HUES64 (cell line): ENCODE results near the gene RGS6.

ENCODE experiments used
- H3K27ac ChIP-seq: 2 replicates; pipeline ENCODE4 v1.7.0; 2013; ENCODE audit warnings: low read depth, low read length, inconsistent platforms
- H3K27me3 ChIP-seq: 2 replicates; pipeline ENCODE4 v1.6.1; 2013; ENCODE audit warnings: mild to moderate bottlenecking, low read length; ENCODE audit not compliant: insufficient read depth
- H3K36me3 ChIP-seq: 2 replicates; pipeline ENCODE4 v1.6.1; 2013; ENCODE audit warnings: mild to moderate bottlenecking, low read length; ENCODE audit not compliant: insufficient read depth
- H3K4me1 ChIP-seq: 2 replicates; pipeline ENCODE4 v1.6.1; 2013; ENCODE audit warnings: mild to moderate bottlenecking, low read length, moderate library complexity; ENCODE audit not compliant: insufficient read depth
- H3K4me3 ChIP-seq: 2 replicates; pipeline ENCODE4 v1.5.1; 2013; ENCODE audit warnings: mild to moderate bottlenecking, low read length, moderate library complexity
- H3K9ac ChIP-seq: 2 replicates; pipeline ENCODE4 v1.6.1; 2013; ENCODE audit warnings: mild to moderate bottlenecking, low read depth, low read length
- H3K9me3 ChIP-seq: 2 replicates; pipeline ENCODE4 v1.6.1; 2013; ENCODE audit warnings: low read depth, low read length; ENCODE audit not compliant: insufficient read depth
- WGBS: fragments of 150-250, 120-280 bp; methylation state at CpG from one replicate; pipeline ENCODE4 v1.1.7; 2013; ENCODE audit warnings: missing lambda C conversion rate; 5-methylcytosine and 5-hydroxymethylcytosine counted together

RGS6 gene

GRCh38 chr14:72052356-72052755 is 120.1 kb downstream of the RGS6 start:
- Histone ChIP-seq H3K27me3 (no peaks in the 10 kb centered on the region), H3K4me3 (no peak overlapping the region), H3K9ac (no peak overlapping the region), H3K9me3 (no peaks in the 10 kb centered on the region), H3K36me3 (no peaks in the 10 kb centered on the region), H3K4me1 (peaks cover 8% of the 10 kb centered on the region), H3K27ac (no peak overlapping the region)
- 100% methylated on average over 2 of the region's 2 CpGs for WGBS

DNA sequence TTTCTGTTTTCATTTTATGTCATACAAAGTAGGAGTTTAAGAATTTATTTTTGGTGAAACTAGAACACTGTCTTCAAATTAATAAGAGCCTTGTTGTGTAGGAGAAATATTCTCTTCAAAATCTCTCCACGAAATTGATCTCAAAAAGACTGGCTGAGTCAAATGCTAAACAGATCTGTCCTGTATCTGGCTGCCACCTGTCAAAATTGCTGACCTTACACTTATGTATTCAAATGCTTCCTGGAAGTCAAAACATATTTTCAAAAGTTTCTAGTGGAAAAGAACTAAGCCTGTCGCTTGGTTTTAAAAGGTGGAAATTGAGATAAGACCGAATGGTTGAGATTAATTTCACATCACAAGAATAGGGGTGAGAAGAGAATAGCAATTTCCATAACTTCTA is 121.4 kb downstream of the RGS6 start:
- H3K4me1 ChIP-seq: peaks cover 6% of the 10 kb centered on the region
- no peaks in the 10 kb centered on the region for H3K9me3 ChIP-seq
- no peak overlapping the region for H3K4me3 ChIP-seq
- no peaks in the 10 kb centered on the region for H3K36me3 ChIP-seq
- H3K27me3 ChIP-seq: no peaks in the 10 kb centered on the region
- H3K27ac ChIP-seq: no peak overlapping the region
- WGBS: 88% methylated on average over 1 of the region's 3 CpGs
- H3K9ac ChIP-seq: no peak overlapping the region

DNA sequence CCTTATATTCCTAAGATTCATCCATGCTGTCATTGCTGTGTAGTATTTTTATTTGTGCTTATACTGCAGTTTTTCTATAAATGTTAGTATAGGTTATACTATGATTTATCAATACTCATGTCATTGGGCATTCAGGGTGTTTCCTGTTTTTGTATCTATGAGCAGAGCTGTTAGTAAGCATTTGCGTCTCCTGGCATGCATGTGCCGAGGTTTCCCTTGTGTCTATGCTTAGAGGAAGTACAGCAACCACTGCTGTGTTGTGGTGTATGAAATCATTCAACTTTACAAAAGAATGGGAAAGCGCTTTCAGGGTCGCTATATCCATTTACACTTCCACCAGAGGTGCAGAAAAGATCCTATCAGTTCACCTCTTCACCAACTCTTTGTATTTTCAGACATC is 122.7 kb downstream of the RGS6 start:
- H3K9me3 ChIP-seq: no peaks in the 10 kb centered on the region
- H3K27me3 ChIP-seq: no peaks in the 10 kb centered on the region
- H3K4me3 ChIP-seq: no peak overlapping the region
- no peak overlapping the region for H3K9ac ChIP-seq
- H3K36me3 ChIP-seq: no peaks in the 10 kb centered on the region
- H3K27ac ChIP-seq: no peak overlapping the region
- 100% methylated on average over 4 of the region's 4 CpGs for WGBS
- H3K4me1 ChIP-seq: no peaks in the 10 kb centered on the region; the same call in 1 of the 2 replicates

DNA sequence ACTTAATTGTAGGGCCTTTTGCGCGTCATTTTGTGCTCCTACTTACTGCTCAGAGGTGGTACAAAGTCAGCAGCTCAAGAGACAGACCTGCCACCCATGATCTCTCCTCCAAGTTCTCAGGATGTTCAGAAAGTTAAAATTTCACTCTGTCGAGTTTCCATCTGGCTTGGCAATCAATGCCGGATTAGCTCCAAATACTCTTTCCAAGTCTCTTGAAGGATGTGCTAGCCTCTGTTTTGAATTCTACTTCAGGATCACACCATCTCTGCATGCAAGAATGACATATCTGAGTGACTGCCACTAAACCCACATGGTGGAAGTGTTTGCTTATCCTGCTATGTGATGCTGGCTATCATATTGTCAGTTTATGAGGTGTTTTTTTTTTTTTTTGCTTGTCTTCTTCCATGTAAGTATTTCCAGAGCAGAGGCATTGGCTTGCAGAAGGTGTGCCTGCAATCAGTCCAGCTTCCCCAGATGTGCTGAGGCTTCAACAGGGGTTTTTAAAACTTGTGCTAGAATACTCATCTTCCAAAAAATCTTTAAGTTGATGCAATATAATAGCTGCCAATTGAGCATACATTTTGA is 125.6 kb downstream of the RGS6 start:
- Histone ChIP-seq H3K9ac (no peak overlapping the region), H3K4me3 (no peak overlapping the region), H3K27me3 (no peaks in the 10 kb centered on the region), H3K36me3 (no peaks in the 10 kb centered on the region), H3K4me1 (no peaks in the 10 kb centered on the region), H3K27ac (no peak overlapping the region), H3K9me3 (no peaks in the 10 kb centered on the region)
- WGBS: 96% methylated on average over 4 of the region's 4 CpGs

GRCh38 chr14:72060460-72060859 is 128.2 kb downstream of the RGS6 start:
- Histone ChIP-seq H3K36me3 (no peaks in the 10 kb centered on the region), H3K9ac (no peak overlapping the region), H3K4me1 (no peaks in the 10 kb centered on the region; the same call in 1 of the 2 replicates), H3K27me3 (no peaks in the 10 kb centered on the region), H3K27ac (no peak overlapping the region), H3K4me3 (no peak overlapping the region), H3K9me3 (no peaks in the 10 kb centered on the region)
- WGBS: 43% methylated on average over 2 of the region's 3 CpGs

GRCh38 chr14:72060917-72061316 is 128.7 kb downstream of the RGS6 start:
- no peaks in the 10 kb centered on the region for H3K9me3 ChIP-seq
- no CpG with 5 or more reads among the region's 1 CpG for WGBS
- H3K36me3 ChIP-seq: no peaks in the 10 kb centered on the region
- H3K9ac ChIP-seq: no peak overlapping the region
- no peak overlapping the region for H3K4me3 ChIP-seq
- no peaks in the 10 kb centered on the region for H3K27me3 ChIP-seq
- H3K4me1 ChIP-seq: no peaks in the 10 kb centered on the region; the same call in 1 of the 2 replicates
- no peak overlapping the region for H3K27ac ChIP-seq

DNA sequence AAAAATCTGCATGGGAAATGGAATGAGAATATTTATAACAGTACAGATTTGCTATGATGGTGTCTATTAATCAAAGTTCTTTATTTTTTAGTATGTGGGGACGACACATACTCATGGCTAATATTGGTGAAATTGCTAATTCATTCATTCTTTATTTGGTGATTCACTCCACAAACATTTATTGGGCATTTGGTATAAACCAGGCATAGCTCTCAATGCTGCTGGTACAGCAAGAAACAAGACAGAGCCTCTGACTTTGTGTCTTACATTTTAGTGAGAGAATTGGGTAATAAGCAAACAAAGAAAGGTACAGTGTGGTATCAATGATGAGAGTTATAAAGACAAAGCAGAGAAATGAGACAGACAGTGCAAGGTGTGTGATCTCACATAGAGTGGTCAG is 129.5 kb downstream of the RGS6 start:
- Histone ChIP-seq H3K4me1 (no peaks in the 10 kb centered on the region; the same call in 1 of the 2 replicates), H3K36me3 (no peaks in the 10 kb centered on the region), H3K27ac (no peak overlapping the region), H3K27me3 (no peaks in the 10 kb centered on the region), H3K4me3 (no peak overlapping the region), H3K9ac (no peak overlapping the region), H3K9me3 (no peaks in the 10 kb centered on the region)
- WGBS: 50% methylated on average over 1 of the region's 1 CpG

DNA sequence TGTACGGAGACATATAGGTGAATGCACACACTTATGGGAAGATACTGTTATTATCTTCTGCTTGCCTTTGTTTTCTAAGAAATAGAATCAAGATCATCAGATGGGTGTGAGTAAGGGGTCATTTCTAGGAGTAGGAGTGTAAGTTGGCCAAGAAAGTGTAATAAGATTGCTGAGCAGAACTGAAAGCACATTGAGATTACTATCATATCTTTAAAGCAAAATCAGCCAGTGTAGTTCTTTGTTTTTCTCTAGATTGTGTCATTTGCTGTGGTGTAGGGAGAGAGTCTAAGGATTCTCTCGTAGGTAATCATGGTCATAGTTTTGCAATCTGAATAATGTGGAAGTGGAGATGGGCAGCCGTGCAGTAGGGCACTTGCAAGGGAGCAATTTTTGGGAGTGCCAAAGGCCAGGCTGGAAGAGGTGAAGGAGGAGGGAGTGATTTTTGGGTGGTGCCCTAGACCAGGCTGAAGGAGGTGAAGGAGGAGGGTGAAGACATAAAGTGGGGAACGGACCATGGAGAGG is 131.6 kb downstream of the RGS6 start:
- 88% methylated on average over 4 of the region's 4 CpGs for WGBS
- H3K27me3 ChIP-seq: no peaks in the 10 kb centered on the region
- H3K4me3 ChIP-seq: no peak overlapping the region
- no peaks in the 10 kb centered on the region for H3K9me3 ChIP-seq
- peaks cover 3% of the 10 kb centered on the region; the same call in 1 of the 2 replicates for H3K4me1 ChIP-seq
- H3K27ac ChIP-seq: no peak overlapping the region
- H3K9ac ChIP-seq: no peak overlapping the region
- H3K36me3 ChIP-seq: no peaks in the 10 kb centered on the region

DNA sequence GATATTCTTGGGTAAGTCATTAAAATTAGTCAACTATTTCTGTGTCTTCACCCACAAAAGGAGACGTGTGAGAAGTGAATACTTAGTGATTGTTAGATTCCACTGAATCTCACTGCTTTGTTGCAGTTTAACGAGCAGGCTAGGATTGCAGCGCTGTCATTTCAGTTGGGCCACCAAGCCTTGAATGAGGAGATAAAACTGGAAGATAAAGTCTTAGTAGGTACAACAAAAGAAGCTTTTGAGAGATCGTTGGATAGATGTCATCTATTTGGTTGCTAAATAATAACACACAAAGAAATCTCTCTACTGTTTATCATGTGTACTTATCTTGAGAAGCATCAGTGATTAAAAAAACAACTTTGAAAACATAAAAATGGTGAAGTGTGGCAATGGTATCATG is 132.3 kb downstream of the RGS6 start:
- H3K36me3 ChIP-seq: no peaks in the 10 kb centered on the region
- no peak overlapping the region for H3K4me3 ChIP-seq
- H3K27ac ChIP-seq: no peak overlapping the region
- H3K4me1 ChIP-seq: peaks cover 3% of the 10 kb centered on the region; the same call in 1 of the 2 replicates
- no peaks in the 10 kb centered on the region for H3K27me3 ChIP-seq
- 84% methylated on average over 3 of the region's 4 CpGs for WGBS
- no peaks in the 10 kb centered on the region for H3K9me3 ChIP-seq
- no peak overlapping the region for H3K9ac ChIP-seq

DNA sequence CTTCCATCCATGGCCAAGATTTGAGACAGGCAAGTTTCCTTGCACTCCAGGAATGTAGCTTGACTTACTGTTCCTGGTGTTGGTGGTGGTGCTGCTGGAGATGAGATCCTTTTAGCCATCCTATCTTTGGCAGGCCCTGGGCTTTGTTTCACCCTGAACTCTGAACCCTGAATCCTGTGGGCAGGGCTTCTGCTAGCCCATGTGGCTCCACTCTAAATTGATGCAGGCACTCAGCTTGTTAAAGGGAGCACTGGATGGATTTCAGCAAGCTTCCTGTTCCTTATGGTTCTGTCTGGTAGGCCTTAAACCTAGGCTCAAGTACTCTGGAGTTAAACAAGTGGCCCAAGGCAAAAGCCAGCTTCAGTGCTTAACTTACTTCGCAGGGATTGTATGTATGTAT is 138.2 kb downstream of the RGS6 start:
- Histone ChIP-seq H3K4me1 (peaks cover 8% of the 10 kb centered on the region; the same call in 1 of the 2 replicates), H3K36me3 (no peaks in the 10 kb centered on the region), H3K4me3 (no peak overlapping the region), H3K9me3 (no peaks in the 10 kb centered on the region), H3K27ac (no peak overlapping the region), H3K9ac (no peak overlapping the region), H3K27me3 (no peaks in the 10 kb centered on the region)
- 100% methylated on average over 1 of the region's 1 CpG for WGBS

DNA sequence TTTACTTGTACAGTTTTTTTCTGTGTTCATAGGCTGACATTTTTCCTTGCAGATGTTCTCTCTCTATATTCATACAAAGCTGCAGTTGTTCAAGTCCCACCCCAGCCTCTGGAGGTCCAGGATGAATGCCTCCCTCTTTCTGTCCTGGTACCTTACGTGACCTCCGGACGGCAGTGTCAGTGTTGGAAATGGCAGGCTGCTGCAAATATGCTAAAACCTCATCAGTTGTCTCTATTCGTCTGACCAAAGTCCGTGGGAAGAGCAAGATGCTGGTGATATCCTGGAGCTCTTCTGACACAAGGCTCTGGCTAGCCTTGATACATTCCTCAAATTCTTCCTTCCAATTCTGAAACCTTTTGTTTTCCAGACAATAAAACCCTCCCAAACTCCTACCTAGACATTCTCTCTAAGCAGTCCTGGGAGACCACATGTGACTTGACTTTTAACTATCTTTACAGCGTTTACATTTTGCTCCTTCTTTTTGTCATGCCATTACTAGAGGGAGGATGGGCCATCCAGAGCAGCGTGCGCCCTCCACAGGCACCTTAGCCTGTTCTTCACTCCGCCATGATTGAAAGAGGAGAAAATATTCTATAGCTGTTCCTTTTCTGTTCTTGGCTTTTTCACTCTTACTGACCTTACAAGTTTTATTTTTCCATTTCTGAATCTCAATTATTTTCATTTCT is 143.6 kb downstream of the RGS6 start:
- no peak overlapping the region for H3K9ac ChIP-seq
- H3K9me3 ChIP-seq: peaks cover 4% of the 10 kb centered on the region; the same call in 1 of the 2 replicates
- 71% methylated on average over 9 of the region's 9 CpGs for WGBS
- H3K4me1 ChIP-seq: peaks cover 15% of the 10 kb centered on the region; the same call in 1 of the 2 replicates
- no peaks in the 10 kb centered on the region for H3K27me3 ChIP-seq
- no peaks in the 10 kb centered on the region for H3K36me3 ChIP-seq
- no peak overlapping the region for H3K4me3 ChIP-seq
- H3K27ac ChIP-seq: peak overlapping the region; percentile 51
